ENCODE measurements around the gene MYD88.
"Not testable (repeated sequence)": the region's sequence is repeated elsewhere in the genome, so short reads cannot be mapped to it uniquely, and the experiment has no call there.

DNA sequence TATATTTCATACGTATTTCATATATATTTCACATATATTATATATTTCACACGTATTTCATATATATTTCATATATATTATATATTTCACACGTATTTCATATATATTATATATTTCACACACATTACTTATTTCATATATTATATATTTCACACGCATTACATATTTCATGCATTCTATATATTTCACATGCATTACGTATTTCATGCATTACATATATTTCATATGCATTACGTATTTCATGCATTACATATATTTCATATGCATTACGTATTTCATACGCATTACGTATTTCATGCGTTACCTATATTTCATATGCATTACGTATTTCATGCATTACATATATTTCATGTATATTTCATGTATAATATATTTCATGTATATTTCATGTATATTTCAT, 22.2 kb downstream of the MYD88 start:
- TF ChIP-seq, protein P1, sequence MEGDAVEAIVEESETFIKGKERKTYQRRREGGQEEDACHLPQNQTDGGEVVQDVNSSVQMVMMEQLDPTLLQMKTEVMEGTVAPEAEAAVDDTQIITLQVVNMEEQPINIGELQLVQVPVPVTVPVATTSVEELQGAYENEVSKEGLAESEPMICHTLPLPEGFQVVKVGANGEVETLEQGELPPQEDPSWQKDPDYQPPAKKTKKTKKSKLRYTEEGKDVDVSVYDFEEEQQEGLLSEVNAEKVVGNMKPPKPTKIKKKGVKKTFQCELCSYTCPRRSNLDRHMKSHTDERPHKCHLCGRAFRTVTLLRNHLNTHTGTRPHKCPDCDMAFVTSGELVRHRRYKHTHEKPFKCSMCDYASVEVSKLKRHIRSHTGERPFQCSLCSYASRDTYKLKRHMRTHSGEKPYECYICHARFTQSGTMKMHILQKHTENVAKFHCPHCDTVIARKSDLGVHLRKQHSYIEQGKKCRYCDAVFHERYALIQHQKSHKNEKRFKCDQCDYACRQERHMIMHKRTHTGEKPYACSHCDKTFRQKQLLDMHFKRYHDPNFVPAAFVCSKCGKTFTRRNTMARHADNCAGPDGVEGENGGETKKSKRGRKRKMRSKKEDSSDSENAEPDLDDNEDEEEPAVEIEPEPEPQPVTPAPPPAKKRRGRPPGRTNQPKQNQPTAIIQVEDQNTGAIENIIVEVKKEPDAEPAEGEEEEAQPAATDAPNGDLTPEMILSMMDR (IDR thresholded peaks at IDR 0.05) = not testable (repeated sequence)
- not testable (repeated sequence) for TF ChIP-seq POLR2A (IDR thresholded peaks at IDR 0.05)
